Measurements from ENCODE around the gene NACA2.

Gene NACA2

DNA sequence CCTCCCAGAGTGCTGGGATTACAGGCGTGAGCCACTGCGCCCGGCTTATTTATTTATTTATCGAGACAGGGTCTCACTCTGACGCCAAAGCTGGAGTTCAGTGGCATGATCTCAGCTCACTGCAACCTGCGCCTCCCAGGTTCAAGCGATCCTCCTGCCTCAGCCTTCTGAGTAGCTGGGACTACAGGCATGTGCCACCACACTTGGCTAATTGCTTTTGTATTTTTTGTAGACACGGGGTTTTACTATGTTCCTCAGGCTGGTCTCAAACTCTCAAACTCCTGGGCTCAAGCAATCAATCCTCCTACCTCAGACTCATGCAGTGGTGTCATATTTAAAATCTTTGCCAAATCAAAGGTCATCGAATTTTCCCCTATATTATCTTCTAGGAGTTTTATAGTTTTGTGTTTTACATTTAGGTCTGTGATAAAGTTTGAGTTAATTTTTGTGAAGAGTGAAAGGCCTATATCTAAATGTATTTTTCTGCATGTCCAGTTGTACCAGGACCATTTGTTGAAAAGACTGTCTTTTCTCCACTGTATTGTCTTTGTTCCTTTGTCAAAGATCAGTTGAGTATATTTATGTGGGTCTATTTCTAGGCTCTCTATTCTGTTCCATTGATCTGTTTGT lies 47.1 kb downstream of the NACA2 start:
- DNase-seq: no peak

DNA sequence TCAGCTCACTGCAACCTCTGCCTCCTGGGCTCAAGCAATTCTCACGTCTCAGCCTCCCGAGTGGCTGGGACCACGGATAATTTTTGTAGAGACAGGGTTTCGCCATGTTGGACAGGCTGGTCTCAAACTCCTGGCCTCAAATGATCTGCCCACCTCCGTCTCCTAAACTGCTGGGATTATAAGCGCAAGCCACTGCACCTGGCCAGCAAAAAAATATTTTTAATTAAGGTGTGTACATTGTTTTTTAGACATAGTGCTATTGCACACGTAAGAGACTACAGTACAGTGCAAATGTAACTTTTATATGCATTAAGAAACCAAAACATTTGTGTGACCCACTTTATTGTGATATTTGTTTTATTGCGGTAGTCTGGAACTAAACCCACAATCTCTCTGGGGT lies 49.0 kb downstream of the NACA2 start:
- no peak for DNase-seq

DNA sequence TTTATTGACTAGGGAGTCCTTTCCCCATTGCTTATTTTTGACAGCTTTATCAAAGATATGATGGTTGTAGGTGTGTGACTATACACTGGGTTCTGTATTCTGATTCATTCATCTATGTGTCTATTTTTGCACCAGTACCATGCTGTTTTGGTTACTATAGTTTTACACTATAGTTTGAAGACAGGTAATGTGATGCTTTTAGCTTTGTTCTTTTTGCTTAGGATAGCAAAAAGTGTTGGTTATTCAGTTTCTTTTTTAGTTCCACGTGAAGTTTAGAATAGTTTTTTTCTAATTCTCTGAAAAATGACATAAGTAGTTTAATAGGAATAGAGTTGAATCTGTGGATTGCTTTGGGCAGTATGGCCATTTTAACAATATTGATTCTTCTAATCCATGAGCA lies 50.1 kb downstream of the NACA2 start:
- DNase-seq: no peak
